Activated naive CD8-positive, alpha-beta T cell treated with anti-CD3 and anti-CD28 coated beads, Interleukin-2, amount 50 U/mL, for 16 hours (primary cell): Measurements from ENCODE around the gene ROBO1.
"Not testable (repeated sequence)": the region's sequence is repeated elsewhere in the genome, so short reads cannot be mapped to it uniquely, and the experiment has no call there.

Experiments used
- DNase-seq: peaks from one replicate; pipeline ENCODE4 v3.0.0-alpha.2; 2020; ENCODE audit warnings: low read depth, low spot score

Gene ROBO1

DNA sequence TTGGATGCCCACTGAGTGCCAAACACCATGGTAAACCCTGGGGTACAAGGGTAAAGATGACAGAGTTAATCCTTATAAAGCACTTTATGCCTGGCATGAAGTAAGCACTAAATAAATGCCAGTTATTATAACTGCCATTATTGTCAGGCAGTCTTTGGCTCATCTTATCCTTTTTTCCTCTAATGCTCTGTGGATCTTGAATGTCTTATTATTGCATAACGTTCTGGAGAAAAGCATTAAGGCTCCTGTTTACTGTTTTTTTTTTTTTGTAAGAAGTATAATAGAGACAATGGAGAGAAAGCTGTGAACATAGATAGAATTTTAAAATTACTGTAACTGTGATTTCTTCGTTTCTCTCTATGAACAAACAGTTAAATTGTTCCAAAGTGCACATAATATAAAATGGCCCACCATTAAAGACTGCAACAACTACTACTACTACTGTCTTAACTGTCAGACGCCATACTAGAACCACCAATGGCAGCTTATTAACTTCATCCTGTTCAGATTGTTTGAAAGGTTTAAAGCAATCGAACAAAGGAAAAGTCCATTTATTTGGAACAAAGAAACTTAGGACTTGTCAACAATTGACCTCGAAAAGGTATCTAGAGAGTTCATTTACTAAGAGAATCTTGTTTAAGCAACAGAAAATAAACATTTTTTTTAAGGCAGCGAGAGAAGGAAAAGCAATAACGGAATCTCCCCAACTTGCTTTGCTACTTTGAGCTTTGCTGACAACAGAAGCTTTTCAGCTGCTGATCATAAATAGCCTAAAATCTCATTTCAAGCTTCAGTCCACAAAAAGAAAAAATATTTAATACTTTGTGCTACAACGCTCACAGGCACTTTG lies 520.7 kb downstream of the ROBO1 start:
- DNase-seq: no peak

DNA sequence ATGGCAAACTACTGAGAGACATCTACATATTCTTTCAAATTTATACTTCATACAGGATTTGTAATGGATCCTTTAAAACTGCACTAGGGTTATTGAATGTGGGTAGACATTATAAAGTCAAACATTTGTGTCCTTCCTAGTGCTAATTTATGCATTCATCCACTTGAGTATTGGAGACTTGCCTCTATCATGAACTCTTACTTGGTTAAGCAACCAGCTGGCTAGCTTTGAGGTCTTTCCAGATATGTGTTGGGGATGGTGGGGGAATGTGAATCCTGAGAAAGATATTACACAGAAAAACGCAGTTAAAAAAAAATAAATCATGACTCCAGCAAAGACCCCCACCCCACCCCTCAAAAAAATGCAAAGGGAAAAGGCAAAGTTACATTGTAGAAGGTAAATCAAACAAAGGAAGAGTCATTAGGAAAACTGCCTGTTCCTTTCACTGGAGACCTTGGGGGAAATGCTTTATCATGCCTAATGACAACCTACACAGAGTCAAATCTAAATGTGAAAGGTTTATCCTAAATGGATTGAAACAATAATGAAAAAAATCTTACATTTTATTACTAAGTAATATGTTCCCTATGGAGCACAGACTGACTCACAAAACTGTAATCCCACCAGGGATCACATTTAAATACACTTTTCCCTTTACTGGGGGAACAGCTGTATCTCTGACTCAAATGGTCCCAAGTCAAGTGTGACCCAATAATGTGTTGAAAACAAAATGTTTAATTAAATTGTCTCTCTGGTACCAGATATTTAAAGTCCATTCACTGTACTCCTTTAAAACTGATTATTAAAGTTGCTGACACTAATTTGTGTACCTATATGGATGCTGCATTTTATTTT lies 522.3 kb downstream of the ROBO1 start:
- DNase-seq: no peak

DNA sequence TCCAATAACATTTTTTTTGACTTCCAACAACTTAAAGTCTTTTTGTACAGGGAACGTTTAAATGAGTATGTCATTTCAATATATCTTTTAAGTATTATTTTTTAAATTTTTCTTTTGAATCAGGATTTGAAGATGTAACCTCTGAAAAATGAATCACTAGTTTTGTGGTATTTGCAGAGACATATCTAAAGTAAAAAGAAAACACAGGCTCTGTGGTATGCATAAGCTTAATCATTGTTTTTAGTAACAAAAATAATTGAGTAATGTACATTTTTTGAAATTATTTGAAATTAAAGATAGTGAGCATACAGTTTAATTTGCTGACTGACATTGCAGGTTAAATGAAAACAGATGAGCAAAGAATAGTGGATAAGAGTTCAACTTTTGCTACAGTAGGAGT lies 531.3 kb downstream of the ROBO1 start:
- no peak for DNase-seq

- no peak for DNase-seq
These were observed 534.3 kb downstream of the ROBO1 start for GRCh38 chr3:79233431-79234060.

- no peak for DNase-seq
These were observed 537.5 kb downstream of the ROBO1 start for GRCh38 chr3:79230266-79230665.

DNA sequence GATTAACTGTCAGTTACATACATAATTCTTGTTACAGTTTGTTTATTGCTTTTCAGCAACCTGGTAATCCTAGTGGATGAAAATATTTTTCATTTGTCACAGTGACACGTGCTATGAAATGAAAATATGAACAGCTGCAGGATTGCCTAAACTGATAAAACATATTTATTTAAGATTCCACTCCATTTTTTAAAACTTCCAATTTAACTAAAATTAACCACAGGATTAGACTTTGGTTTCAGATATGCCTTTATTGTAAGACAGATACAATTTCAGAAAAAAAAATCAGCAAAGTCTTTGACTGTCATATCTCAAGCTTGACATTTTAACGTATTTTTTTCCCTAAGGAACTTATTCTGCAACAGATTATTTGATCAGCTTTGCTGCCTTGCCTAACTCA lies 550.7 kb downstream of the ROBO1 start:
- no peak for DNase-seq

GRCh38 chr3:79215286-79215685 lies 552.5 kb downstream of the ROBO1 start:
- no peak for DNase-seq

DNA sequence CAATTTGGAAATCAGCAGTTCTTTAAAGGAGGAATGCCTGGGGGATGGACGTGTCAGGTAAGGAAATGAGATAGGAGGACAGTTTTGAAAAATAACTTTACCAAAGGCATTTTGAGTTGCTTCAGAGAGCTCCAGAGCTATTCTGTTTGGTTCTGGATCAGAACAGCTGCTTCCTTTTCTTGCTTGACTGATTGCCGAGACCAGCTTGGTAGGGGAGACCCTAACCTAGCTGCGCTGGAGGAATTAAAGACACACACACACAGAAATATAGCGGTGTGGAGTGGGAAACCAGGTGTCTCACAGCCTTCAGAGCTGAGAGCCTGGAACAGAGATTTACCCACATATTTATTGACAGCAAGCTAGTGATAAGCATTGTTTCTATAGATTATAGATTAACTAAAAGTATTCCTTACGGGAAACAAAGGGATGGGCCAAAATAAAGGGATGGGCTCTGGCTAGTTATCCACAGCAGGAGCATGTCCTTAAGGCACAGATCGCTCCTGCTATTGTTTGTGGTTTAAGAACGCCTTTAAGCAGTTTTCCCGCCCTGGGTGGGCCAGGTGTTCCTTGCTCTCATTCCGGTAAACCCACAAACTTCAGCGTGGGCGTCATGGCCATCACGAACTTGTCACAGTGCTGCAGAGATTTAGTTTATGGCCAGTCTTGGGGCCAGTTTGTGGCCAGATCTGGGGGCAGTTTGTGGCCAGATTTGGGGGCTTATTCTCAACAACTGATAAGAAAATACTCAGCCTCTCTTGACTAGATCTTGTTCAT lies 556.0 kb downstream of the ROBO1 start:
- no peak for DNase-seq

DNA sequence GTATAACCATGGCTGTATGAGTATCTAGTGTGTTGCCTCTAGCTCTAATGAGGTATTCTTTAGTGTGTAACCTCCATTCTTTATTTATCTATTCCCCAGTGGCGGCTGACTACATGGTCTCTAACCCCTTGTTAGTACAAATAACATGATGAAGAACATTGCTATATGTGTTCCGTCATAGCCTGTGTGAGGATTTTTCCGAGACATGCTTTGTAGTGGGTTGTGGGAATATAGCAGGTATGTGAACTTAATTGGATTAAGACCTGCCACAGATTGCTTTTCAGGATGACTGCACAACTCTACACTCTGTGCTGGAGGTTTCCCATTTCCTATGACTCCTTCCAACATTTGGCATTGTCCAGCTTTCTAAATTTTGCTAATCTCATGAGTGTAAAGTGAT lies 563.4 kb downstream of the ROBO1 start:
- no peak for DNase-seq

- no peak for DNase-seq
These were observed 564.7 kb downstream of the ROBO1 start for GRCh38 chr3:79203144-79203519.

DNA sequence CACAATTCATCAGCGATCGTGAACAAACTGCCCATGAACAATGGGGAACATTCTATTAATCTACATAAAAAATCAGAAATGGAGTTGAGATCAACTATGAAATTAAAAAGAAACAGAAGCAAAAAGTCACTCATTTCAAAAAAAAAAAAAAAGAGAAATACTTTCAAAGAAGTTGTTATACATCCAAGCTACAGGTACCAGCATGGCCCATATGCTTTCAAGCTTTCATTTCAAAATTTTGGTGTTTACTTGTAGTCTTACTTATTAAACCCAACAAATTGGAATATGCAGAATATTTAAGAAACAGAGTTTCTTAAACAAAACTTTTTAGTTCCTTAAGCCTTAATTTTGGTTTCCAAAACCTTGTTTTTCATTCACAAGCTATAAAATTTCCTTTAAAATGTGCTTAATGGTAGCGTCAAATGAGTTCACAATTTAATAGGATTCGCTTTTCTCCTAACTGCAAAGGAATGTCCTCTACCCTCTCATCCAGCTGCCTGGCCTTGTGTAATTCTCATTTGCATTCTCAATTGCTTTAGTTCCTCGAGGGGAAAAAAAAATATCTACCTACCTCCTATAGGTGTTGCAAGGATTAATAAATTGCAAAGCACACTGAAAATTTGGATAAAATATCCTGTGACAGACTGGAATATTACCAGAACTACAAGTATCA lies 565.2 kb downstream of the ROBO1 start:
- no peak for DNase-seq

DNA sequence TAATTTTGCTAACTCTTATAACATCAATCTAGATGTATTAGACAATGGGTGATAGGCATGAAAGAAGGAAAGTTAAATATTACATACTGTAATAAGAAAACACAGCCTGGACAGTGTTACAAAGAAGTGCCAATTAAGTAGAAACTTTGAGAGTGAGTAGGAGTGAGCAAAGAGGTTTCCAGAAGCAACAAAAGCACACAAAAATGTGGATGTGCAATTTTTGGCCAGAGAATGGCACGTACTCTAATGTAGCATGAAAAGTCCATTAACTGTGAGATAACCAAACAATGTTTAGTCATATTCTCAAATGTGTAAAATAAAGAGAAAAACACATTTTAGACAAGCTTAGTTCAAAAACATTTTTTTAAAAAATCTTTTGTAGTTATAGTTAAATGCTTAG lies 567.3 kb downstream of the ROBO1 start:
- DNase-seq: no peak

GRCh38 chr3:79199966-79200365 lies 567.8 kb downstream of the ROBO1 start:
- no peak for DNase-seq

DNA sequence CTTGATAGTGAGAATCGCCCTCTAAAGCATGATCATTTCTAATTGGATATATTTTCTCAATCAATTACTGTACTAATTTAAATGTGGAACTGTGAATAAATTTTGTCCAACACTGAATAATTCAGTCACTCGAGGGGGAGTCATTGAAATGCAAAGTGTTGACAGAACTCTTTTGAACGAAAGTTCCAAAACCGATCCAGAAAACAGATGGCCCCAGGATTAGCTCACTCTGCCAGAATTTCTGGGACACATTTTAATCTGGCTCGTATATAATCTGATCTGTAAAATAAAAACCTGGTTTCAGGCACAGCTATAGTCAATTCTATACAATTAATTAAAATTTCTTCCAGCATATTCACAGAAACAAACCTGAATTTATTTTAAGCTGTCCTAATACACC lies 580.4 kb downstream of the ROBO1 start:
- DNase-seq: no peak

GRCh38 chr3:79184251-79184650 lies 583.5 kb downstream of the ROBO1 start:
- DNase-seq: no peak

DNA sequence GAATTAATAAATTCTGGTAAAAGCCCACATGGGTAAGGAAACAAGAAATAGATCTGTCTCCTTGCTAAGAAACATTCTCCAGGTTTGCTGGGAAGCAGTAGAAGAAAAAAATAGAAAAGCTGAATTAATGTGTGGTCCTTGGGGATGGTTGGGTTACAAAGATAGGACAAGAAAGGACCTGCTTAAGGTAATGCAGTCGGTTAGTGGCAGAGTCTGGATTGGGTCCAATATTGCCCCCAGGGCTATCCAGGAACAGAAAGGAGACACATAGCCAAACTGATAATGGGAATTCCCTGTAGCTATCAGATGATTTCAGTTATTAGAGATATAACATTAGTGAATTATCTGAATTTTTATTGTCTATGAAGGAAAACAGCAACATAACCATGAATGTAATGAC lies 584.3 kb downstream of the ROBO1 start:
- no peak for DNase-seq

- no peak for DNase-seq
These were observed 589.2 kb downstream of the ROBO1 start for GRCh38 chr3:79178471-79179180.

- no peak for DNase-seq
These were observed 591.9 kb downstream of the ROBO1 start for GRCh38 chr3:79175870-79176269.

GRCh38 chr3:79173259-79173658 lies 594.5 kb downstream of the ROBO1 start:
- DNase-seq: not testable (repeated sequence)

GRCh38 chr3:79172241-79172640 lies 595.6 kb downstream of the ROBO1 start:
- DNase-seq: no peak
